HG03457 (cell line): Measurements from ENCODE around the gene CBY2.
"Not testable (repeated sequence)": the region's sequence is repeated elsewhere in the genome, so short reads cannot be mapped to it uniquely, and the experiment has no call there.

Source experiments
- ATAC-seq: cut with Tn5 transposase; IDR thresholded peaks from one replicate; pipeline ENCODE4 v1.9.1; 2021; ENCODE audit warnings: moderate number of reproducible peaks; ENCODE audit not compliant: unreplicated experiment

Gene CBY2, protein sequence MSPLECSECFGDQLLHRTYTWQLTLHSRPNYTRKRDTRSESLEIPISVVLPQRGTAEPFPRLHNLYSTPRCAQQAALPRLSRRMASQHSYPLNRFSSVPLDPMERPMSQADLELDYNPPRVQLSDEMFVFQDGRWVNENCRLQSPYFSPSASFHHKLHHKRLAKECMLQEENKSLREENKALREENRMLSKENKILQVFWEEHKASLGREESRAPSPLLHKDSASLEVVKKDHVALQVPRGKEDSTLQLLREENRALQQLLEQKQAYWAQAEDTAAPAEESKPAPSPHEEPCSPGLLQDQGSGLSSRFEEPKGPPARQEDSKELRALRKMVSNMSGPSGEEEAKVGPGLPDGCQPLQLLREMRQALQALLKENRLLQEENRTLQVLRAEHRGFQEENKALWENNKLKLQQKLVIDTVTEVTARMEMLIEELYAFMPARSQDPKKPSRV

DNA sequence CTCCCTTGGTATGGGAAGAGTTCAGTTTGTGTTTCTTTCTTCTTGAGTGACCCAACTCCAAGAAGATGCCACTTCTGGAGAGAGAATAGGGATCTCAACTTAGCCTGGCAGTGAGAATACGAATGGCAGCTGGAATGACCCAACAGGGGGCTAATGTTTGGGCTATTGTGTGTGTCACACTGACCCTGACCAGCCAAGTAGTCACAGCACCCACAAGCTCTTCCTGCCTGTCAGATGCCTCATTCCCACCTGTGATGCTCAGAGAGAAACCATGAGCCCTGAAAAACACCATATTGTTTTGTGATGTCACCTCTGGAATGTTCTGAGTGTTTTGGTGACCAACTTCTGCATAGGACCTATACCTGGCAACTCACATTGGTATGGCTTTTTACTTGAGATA lies at the start of gene CBY2:
Gene CBY2 (plus strand): TSS at position 233 of the 400 bp plus-strand sequence. CDS start 71 bp downstream, at position 304.
- ATAC-seq, result no peak

DNA sequence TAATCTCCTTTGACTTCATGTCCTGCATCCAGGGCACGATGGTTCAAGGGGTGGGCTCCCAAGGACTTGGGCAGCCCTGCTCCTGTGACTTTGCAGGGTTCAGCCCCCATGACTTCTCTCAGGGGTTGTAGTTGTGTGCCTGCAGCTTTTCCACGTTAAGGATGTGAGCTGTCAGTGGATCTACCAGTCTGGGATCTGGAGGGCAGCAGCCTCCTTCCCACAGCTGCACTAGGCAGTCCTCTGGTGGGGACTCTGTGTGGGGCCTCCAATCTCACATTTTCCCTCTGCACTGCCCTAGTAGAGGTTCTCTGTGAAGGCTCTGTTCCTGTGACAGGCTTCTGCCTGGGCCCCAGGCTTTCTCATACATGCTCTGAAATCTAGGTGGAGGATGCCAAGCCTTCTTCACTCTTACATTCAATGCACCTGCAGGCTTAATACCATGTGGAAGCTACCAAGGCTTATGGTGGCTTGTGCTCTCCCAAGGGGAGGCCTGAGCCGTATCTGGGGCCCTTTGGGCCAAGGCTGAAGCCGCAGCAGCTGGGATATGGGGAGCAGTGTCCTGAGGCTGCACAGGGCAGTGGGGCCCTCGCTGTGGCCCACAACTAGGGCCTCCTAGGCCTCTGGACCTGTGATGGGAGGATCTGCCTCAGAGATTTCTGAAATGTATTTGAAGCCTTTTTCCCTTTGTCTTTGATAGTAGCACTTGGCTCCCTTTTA lies 47.3 kb upstream of the CBY2 start:
- no peak for ATAC-seq

DNA sequence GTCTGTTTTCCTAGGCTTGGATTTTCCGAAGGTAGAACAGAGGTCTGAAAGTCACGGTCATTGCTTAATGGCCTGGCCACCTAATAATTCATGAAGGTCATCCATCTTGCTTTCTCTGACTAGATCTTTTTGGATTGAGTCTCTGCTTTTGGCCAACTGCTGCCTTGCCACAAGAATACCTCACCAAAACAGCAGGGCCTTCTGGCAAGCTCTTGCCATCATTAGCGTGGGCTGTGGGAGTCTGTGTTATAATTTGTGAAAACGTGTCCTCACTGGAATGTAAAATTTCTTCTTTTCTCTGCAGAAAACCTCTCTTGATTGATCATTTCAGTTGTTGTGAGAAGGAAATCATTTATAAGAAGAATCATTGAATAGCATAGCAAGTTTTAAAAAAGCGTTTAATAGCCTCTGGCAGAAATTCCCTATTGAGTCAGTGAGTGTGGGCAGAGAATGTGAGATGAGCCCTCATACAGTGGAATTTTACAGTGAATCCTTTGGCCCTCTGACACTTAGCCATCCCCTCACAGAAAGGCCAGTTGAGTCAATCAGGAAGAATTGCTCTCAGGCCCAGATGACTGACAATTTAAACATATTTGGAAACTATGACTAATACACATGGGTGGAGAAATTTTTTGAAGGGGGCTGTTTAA lies 43.4 kb upstream of the CBY2 start:
- no peak for ATAC-seq

DNA sequence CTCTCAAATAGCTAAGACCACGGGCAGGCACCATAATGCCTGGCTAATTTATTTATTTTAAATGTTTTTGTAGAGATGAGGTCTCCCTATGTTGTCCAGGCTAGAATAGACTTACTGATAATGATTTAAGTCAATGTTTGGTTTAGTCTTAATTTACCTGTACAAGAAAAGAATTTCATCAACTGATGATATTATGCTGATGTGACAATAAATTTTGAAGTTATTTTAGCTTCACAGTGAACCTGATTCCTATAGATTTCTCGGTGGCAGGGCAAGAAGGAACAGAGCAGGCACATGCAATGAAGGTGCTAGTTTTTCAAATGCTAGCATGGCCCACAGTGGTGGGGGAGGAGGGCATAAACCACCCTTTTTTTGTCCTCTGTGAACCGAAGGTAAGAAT lies 42.6 kb upstream of the CBY2 start:
- ATAC-seq, result no peak

DNA sequence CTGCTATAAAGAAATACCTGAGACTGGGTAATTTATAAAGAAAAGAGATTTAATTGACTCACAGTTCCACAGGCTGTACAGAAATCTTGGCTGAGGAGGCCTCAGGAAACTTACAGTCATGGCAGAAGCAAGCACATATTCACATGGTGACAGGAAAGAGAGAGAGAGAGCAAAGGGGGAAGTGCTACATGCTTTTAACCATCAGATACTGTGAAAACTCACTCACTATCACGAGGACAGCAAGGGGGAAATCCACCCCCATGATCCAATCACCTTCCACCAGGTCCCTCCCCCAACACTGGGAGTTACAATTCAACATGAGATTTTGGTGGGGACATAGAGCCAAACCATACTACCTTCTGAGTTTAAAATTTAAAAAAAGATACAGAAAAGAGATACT lies 41.7 kb upstream of the CBY2 start:
- ATAC-seq, result not testable (repeated sequence)

DNA sequence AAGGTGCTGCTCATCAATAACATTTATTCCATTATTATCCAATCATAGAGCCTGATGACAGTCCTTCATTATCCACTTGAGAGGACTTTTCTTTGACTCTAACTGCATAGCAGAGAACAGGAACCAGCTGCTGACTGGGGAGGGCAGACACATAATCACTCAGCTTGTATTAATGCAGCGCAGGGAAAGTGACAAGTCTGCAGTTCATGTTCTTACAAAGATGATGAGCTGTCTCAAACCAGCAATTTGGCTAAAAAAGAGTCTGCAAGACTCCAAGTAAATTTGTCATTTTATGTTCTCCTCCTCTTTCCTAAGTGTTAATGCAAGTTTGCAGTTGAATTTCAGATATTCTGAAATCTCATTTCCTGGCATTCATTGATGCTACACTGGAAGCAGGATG lies 40.0 kb upstream of the CBY2 start:
- ATAC-seq, result no peak

DNA sequence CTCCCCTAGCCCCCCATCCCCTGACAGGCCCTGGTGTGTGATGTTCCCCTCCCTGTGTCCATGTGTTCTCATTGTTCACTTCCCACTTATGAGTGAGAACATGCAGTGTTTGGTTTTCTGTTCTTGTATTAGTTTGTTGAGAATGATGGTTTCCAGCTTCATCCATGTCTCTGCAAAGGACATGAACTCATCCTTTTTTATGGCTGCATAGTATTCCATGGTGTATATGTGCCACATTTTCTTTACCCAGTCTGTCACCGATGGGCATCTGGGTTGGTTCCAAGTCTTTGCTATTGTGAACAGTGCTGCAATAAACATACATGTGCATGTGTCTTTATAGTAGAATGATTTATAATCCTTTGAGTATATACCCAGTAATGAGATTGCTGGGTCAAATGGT lies 39.2 kb upstream of the CBY2 start:
- not testable (repeated sequence) for ATAC-seq

DNA sequence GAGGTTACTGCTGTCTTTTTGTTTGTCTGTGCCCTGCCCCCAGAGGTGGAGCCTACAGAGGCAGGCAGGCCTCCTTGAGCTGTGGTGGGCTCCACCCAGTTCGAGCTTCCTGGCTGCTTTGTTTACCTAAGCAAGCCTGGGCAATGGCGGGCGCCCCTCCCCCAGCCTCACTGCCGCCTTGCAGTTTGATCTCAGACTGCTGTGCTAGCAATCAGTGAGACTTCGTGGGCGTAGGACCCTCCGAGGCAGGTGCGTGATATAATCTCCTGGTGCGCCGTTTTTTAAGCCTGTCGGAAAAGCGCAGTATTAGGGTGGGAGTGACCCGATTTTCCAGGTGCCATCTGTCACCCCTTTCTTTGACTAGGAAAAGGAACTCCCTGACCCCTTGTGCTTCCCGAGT lies 32.5 kb upstream of the CBY2 start:
- not testable (repeated sequence) for ATAC-seq

DNA sequence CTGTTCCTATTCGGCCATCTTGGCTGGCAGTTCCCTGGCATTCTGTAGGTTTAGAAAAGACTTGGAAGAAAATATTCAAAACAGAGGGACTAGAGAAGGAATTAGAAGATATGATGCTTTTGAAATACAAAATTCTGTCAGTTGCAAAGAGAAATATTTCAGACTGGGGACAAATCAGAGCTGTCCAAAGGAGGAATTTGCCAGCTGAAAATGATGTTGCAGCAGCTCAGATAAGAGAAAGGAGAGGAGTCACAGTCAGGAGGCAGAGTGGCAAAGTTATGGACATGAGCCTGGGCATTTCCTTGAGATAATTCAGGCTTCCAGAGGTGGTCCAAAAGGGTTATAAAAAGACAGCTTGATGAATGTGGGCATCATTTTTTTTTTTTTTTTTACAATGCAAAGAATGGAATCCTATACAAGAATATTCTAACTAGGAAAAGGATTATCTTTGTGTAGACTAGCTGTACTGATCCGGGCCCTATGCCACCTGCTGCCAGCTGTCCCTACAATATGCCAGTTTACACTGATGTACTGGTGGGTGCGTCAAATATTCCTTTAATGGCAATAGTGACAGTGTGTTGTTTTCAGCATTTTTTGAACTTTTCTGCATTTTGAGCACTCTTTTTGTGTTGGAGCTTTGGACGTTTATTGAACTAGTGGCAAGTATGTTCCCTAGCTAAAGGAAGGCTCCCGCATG lies 31.8 kb upstream of the CBY2 start:
- no peak for ATAC-seq

DNA sequence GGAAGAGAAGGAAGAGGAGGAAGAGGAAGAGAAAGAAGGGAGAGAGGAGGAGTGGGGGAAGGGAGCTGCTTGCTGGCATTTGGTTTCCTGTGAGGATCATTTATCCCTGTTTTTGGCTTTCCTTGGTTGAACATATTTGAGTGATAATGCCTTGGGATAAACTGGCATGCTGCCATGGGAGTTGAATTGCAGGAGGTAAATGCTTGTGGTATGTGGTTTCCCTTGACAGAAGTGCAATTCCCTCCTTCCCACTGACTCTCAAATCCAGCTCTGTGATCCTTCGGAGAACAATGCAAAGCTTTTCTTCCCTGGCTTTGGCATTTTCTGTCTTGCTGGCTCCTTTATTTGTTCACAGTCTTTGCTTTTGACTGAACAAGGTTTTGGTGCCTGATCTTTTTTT lies 27.2 kb upstream of the CBY2 start:
- no peak for ATAC-seq

DNA sequence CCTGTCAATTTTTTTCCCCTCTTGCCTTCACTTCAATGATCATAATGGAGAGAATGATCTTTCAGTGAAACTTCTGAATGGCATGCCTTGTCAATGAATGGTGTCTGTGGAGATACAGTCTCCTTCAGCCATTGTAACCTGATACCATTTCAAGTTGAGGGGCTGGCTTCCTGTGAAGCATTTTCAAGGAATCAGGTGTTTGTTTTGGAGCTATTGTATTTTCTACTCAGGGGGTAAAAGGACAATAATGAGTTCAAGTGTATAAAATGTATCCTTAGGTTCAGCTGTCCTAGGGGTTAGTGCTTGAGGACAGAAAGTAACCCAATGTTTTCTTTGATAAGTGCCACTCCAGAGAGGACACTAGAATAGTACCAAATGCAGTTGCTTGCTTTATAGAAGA lies 23.8 kb upstream of the CBY2 start:
- ATAC-seq, result no peak

DNA sequence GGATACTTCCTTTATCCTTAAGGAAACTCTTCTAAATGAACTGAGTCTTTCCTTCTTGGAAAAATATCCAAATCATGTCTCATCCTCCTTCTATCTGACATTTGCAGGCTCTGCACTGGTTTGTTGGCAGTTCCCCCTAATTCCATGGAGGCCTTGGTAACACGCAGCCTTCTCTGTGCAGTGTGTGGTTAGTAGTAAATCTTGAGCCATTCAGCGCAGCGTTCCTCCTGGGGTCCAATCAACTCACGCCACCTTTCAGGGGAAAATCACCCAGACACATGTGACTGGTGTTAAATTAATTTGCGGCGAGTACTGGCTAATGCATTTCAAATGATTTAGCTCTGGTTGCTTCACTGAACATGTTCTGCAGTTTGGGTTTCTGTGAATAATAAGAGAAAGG lies 21.0 kb upstream of the CBY2 start:
- no peak for ATAC-seq

DNA sequence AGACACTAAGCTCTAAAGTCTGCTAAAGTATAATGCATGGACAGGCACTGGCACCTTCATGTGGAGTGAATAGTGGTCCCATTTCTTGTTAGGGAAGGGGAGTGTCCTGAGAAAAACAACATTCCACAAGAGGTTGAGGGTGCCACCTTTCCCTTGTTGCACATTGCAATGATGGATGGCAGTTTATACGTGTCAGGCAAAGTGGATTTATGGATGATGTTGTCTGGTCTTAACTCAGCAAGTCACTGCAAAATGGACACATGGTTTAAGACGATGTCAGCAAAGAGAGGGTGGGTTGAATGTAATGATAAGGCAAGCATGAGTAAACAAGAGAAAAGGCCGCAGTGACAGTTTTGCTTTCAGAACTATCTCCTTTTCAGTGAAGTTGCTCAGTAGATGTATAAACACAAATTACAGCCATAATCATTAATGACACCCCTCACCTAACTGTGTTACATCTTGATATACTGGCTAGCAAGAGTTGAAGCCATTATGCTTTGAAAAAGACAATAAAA lies 19.6 kb upstream of the CBY2 start:
- no peak for ATAC-seq

DNA sequence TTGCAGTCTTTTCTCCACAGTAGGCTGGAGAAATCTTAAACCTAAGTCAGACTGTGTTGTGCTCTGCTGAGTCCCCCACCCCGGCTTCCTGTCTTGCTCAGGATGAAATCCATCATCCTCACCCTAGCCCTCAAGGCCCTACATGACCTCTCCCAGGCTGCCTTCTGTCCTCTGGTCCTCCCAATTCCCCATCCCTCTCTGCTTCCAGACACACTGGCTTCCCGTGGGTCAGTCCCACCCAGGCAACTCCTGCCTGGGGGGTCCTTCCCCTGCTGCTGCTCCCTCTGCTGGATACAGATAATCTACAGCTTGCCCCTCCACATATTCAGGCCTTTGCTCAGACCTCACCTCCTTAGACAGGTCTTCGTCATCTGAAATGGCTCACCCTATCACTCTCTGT lies 18.4 kb upstream of the CBY2 start:
- no peak for ATAC-seq

DNA sequence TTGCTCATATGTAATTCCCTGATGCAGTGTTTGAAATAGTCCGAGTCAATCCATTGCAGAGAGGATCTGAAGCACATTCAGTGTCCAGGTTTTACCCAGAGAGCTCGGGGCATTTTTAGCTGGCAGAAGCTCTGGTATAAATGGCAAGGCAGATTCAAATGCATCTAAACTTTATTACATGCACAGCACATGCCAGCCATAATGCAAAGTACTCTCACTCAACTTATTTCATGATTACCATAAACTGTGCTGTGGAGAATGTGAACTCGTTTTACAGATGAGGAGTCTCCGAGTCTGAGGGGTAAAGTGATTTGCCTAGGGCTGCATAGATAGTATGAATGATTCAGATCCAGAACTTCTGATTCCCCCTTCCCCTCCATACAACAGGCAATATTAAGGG lies 13.5 kb upstream of the CBY2 start:
- ATAC-seq, result no peak

DNA sequence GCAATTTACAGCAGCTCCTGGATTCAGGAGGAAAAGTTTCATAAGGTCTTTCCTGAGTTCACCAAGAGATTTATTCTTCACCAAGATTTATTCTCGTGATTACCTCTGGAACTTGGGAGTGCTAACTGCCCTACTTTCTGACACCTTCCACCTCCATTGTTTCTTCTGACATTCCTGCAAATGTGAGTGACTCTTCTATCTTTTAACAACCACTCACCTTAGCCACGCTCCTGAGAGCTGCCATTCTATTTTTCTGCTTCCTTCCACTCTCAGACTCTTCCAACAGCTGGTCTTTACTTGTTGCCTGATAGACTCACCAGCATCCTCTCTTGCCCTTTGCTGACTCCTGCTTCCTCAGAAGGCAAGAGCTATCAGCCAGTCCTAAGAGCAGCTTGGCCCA lies 11.5 kb upstream of the CBY2 start:
- ATAC-seq, result no peak

DNA sequence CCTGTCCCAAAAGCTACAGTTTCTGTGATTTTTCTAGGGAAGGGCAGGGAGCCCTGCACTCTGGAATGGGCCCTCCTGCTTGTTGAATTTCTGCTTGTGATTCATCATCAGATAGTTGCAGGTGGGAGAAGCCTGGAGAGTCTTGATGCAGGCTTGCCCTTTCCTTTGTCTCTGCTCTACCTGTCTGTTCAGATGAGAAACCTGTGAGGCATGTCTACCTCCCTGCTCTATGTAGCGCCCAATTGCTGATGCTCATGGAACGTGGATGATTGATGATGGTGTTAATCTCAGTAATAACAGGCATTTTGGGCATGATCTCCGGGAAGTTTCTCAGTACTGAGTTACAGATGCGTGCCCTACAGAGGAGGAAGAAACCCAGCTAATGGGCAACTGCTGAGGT lies 10.9 kb upstream of the CBY2 start:
- no peak for ATAC-seq

DNA sequence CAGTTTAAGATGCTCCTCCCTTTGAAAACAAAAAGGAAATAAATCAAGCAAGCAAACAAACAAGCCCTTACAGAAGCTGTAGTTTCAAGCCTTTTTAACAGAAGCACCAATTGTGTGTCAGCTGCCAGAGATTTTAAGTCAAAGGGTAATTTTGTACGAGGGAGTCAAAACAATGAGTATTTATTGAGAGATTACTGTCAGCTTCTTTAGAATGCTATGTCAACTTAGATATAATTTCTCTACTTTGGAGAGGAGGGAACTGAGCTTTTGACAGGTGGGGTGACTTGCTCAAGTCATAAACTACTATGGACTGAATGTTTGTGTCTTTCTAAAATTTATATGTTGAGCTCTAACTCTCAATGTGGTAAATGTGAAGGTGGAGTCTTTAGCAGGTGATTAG lies 10.5 kb upstream of the CBY2 start:
- ATAC-seq, result no peak

DNA sequence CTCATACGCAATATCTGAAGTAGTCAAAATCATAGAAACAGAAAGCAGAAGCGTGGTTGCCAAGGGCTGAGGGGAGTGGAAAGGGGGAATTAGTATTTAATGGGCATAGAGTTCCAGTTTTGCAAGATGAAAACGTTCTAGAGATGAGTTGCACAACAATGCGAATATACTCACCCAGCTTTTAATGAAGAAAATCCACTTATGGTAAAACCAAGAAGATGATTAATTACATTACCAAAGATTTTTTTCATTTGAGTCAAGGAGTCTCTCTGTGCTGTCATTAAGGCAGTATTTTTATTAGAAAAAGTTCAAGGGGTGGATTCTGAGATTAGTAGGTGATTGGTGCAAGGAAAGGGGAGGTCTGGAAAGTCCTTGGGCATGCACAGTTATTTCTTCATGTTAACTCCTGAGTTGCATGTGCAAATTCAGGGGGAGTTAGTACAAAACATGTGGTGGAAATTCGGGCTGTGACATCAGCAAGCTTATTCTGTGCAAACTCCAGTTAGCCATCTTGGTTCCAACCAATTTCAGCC lies 6.9 kb upstream of the CBY2 start:
- peak; percentile 58 for ATAC-seq

DNA sequence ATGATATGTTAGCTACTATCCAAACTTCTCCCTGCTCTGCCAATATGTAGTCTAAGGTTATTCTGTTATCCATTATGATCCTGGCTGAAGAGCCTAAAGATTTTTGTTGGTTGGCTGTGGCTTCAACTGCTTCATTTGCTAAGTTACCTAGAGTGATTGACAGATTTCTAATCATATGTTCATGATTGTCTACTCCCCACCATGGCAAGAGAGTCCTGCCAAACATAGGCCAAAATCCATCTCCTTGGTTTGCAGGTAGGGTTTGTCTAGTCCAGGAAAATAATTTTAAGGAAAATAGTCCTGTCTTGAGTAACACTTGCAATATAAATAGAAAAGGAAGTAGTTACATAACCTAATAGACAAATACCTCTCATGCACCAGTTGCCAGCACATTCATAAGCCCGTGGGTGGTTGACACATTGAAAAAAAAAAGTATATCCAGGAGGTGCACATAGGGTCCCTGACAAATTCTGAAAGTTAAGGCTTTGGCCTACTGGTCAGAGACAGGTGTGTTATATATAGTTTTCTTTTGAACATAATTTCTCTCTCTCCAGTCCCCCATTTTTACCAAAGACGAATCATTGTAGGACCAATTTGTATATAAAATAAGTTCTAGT lies 5.4 kb upstream of the CBY2 start:
- ATAC-seq, result no peak
